Colonic mucosa (tissue), 4 donors: ENCODE results near the gene OR2Y1. TPM values are rescaled to one million over a fixed set of nuclear protein-coding genes. Genes with fewer than 3 reads are reported as not detected.
"Not testable (repeated sequence)": the region's sequence is repeated elsewhere in the genome, so short reads cannot be mapped to it uniquely, and the experiment has no call there.

Experiments
- DNase-seq: peaks from one replicate; pipeline ENCODE4 v3.0.0-alpha.2; 2020
- H3K27ac ChIP-seq: fragments of 200-600 bp; one replicate; pipeline ENCODE4 v1.8.0; 2021
- H3K27me3 ChIP-seq: fragments of 200-600 bp; one replicate; pipeline ENCODE4 v1.8.0; 2021
- H3K36me3 ChIP-seq: fragments of 200-600 bp; one replicate; pipeline ENCODE4 v1.8.0; 2021
- H3K4me1 ChIP-seq: fragments of 200-600 bp; one replicate; pipeline ENCODE4 v1.8.0; 2021; ENCODE audit warnings: mild to moderate bottlenecking
- H3K4me3 ChIP-seq: fragments of 200-600 bp; one replicate; pipeline ENCODE4 v1.8.0; 2021
- H3K9ac ChIP-seq, 2 donors: one replicate each; pipeline ENCODE4 v1.7.0; 2013; ENCODE audit warnings: control low read depth in 2 of 2, low read depth in 2 of 2, low read length in 2 of 2
- H3K9me3 ChIP-seq: fragments of 200-600 bp; one replicate; pipeline ENCODE4 v1.8.0; 2021
- CTCF ChIP-seq: fragments of 200-600 bp; IDR thresholded peaks from one replicate; pipeline ENCODE4 v1.8.0; 2022; ENCODE audit warnings: antibody characterized with exemption, mild to moderate bottlenecking
- intact Hi-C: fragments of 100-400 bp; cut with DNase I; formaldehyde crosslinking; loops from one replicate; pipeline ENCODE4 v1.14.1; 2022
- total RNA-seq, 2 donors: library from RNA; stranded (reverse); fragmentation: NEBNext Ultra II Directional in 1 of 2; extraction: Animal tissue kit (Norgen Biotek cat#: 25700) in 1 of 2; gene quantifications; one replicate each; pipeline ENCODE4 v1.2.1, GENCODE V29; 2021
- donor health status: healthy.
- donor health status: DM: no; HTN: no; CAD: no.
- donor health status: DM: no; HTN: no; CAD: no.

OR2Y1 gene
- total RNA-seq, 2 donors from 2014 or later = not detected

- TF ChIP-seq CTCF = no peak
- intact Hi-C loops = no loop called here
- H3K36me3 ChIP-seq = no peaks in the 10 kb centered on the region
- H3K4me3 ChIP-seq = no peak overlapping the region
- H3K9me3 ChIP-seq = no peaks in the 10 kb centered on the region
- no peak overlapping the region for H3K9ac ChIP-seq
- H3K27ac ChIP-seq = no peak overlapping the region
- DNase-seq = no peak
- no peaks in the 10 kb centered on the region for H3K4me1 ChIP-seq
- H3K27me3 ChIP-seq = no peaks in the 10 kb centered on the region
Measured at GRCh38 chr5:180769821-180770220, 30.0 kb upstream of the OR2Y1 start.

GRCh38 chr5:180755601-180756000, 15.7 kb upstream of the OR2Y1 start:
- Histone ChIP-seq H3K27me3 (no peaks in the 10 kb centered on the region), H3K4me3 (no peak overlapping the region), H3K27ac (no peak overlapping the region), H3K9ac (no peak overlapping the region), H3K36me3 (no peaks in the 10 kb centered on the region), H3K9me3 (no peaks in the 10 kb centered on the region), H3K4me1 (no peaks in the 10 kb centered on the region)
- intact Hi-C loops = no loop called here
- no peak for DNase-seq
- no peak for TF ChIP-seq CTCF

- H3K27me3 ChIP-seq = no peaks in the 10 kb centered on the region
- no peaks in the 10 kb centered on the region for H3K9me3 ChIP-seq
- no peak overlapping the region for H3K27ac ChIP-seq
- DNase-seq = no peak
- intact Hi-C loops = no loop called here
- no peaks in the 10 kb centered on the region for H3K36me3 ChIP-seq
- no peaks in the 10 kb centered on the region for H3K4me1 ChIP-seq
- no peak overlapping the region for H3K9ac ChIP-seq
- no peak for TF ChIP-seq CTCF
- H3K4me3 ChIP-seq = no peak overlapping the region
Measured at GRCh38 chr5:180744253-180744652, 4.4 kb upstream of the OR2Y1 start.

GRCh38 chr5:180742727-180743126, 2.9 kb upstream of the OR2Y1 start:
- Histone ChIP-seq H3K9ac (no peak overlapping the region), H3K27ac (no peak overlapping the region), H3K27me3 (no peaks in the 10 kb centered on the region), H3K9me3 (no peaks in the 10 kb centered on the region), H3K4me3 (no peak overlapping the region), H3K36me3 (no peaks in the 10 kb centered on the region), H3K4me1 (no peaks in the 10 kb centered on the region)
- no peak for TF ChIP-seq CTCF
- intact Hi-C loops = no loop called here
- no peak for DNase-seq

- H3K27ac ChIP-seq, H3K9ac ChIP-seq, DNase-seq, H3K27me3 ChIP-seq, H3K4me3 ChIP-seq, H3K9me3 ChIP-seq, H3K36me3 ChIP-seq, H3K4me1 ChIP-seq, intact Hi-C loops: not testable (repeated sequence)
Measured at GRCh38 chr5:180740953-180741352, 1.1 kb upstream of the OR2Y1 start.

GRCh38 chr5:180739271-180739670, 587 bp downstream of the OR2Y1 start:
- no peak for TF ChIP-seq CTCF
- H3K4me1 ChIP-seq = no peaks in the 10 kb centered on the region
- no peak overlapping the region for H3K27ac ChIP-seq
- H3K9me3 ChIP-seq = no peaks in the 10 kb centered on the region
- intact Hi-C loops = no loop called here
- DNase-seq = no peak
- H3K9ac ChIP-seq = no peak overlapping the region
- no peaks in the 10 kb centered on the region for H3K36me3 ChIP-seq
- no peaks in the 10 kb centered on the region for H3K27me3 ChIP-seq
- no peak overlapping the region for H3K4me3 ChIP-seq
